Stimulated activated CD4-positive, alpha-beta T cell treated with anti-CD3 and anti-CD28 coated beads, Interleukin-2, amount 100 ng/mL, for 48 hours (primary cell): ENCODE results near the gene STAT1.

Experiments used
- DNase-seq, 2 donors: peaks; one replicate each; pipeline ENCODE4 v3.0.0-alpha.2; 2020

The STAT1 gene

GRCh38 chr2:191030521-191031154, 16.7 kb upstream of the STAT1 start:
- no peak for DNase-seq

GRCh38 chr2:191029280-191029950, 15.4 kb upstream of the STAT1 start:
- DNase-seq = no peak

GRCh38 chr2:191026377-191026776, 12.4 kb upstream of the STAT1 start:
- DNase-seq = no peak

GRCh38 chr2:191025135-191025534, 11.2 kb upstream of the STAT1 start:
- no peak for DNase-seq

- DNase-seq = no peak
These were observed 9.3 kb upstream of the STAT1 start for GRCh38 chr2:191023235-191023679.

- DNase-seq = peak in 1 of 2 donors; percentile 34
These were observed 6.9 kb upstream of the STAT1 start for GRCh38 chr2:191020742-191021381.

- peak; percentile 94 to 95 for DNase-seq
These were observed 6.3 kb upstream of the STAT1 start for GRCh38 chr2:191020221-191020741.

- no peak for DNase-seq
These were observed 5.4 kb upstream of the STAT1 start for GRCh38 chr2:191019376-191019775.

- no peak for DNase-seq
These were observed 4.7 kb upstream of the STAT1 start for GRCh38 chr2:191018643-191019119.

- DNase-seq = no peak
These were observed 4.1 kb upstream of the STAT1 start for GRCh38 chr2:191018048-191018447.

GRCh38 chr2:191015831-191016230, 1.9 kb upstream of the STAT1 start:
- DNase-seq = no peak

GRCh38 chr2:191015239-191015638, 1.3 kb upstream of the STAT1 start:
- DNase-seq = no peak

GRCh38 chr2:191014653-191015020, 666 bp upstream of the STAT1 start:
- DNase-seq = no peak

GRCh38 chr2:191013682-191013931, 364 bp downstream of the STAT1 start:
- DNase-seq = no peak

- no peak for DNase-seq
These were observed 908 bp downstream of the STAT1 start for GRCh38 chr2:191012845-191013681.

GRCh38 chr2:191012346-191012745, 1.6 kb downstream of the STAT1 start:
- DNase-seq = no peak

- DNase-seq = no peak
These were observed 2.8 kb downstream of the STAT1 start for GRCh38 chr2:191010887-191011885.

GRCh38 chr2:191009541-191010374, 4.2 kb downstream of the STAT1 start:
- DNase-seq = no peak

GRCh38 chr2:191008286-191008685, 5.7 kb downstream of the STAT1 start:
- no peak for DNase-seq

GRCh38 chr2:191006997-191007783, 6.8 kb downstream of the STAT1 start:
- no peak for DNase-seq
